ENCODE results near the gene PALD1. TPM values are rescaled to one million over a fixed set of nuclear protein-coding genes. Genes with fewer than 3 reads are reported as not detected.
"Not testable (repeated sequence)": the region's sequence is repeated elsewhere in the genome, so short reads cannot be mapped to it uniquely, and the experiment has no call there.

The PALD1 gene
- total RNA-seq, 1 experiment from 2014 or later, result 0.40 TPM

- DNase-seq (ENCODE audit: low read depth), result no peak
Measured at GRCh38 chr10:70571236-70571635, 92.7 kb downstream of the PALD1 start.

- no peak for DNase-seq (ENCODE audit: low read depth)
Measured at GRCh38 chr10:70571636-70572439, 93.3 kb downstream of the PALD1 start.

- no peak for DNase-seq (ENCODE audit: low read depth)
Measured at GRCh38 chr10:70573599-70574506, 95.3 kb downstream of the PALD1 start.

GRCh38 chr10:70575486-70575873 lies 96.9 kb downstream of the PALD1 start:
- peak; percentile 17 for DNase-seq (ENCODE audit: low read depth)

DNA sequence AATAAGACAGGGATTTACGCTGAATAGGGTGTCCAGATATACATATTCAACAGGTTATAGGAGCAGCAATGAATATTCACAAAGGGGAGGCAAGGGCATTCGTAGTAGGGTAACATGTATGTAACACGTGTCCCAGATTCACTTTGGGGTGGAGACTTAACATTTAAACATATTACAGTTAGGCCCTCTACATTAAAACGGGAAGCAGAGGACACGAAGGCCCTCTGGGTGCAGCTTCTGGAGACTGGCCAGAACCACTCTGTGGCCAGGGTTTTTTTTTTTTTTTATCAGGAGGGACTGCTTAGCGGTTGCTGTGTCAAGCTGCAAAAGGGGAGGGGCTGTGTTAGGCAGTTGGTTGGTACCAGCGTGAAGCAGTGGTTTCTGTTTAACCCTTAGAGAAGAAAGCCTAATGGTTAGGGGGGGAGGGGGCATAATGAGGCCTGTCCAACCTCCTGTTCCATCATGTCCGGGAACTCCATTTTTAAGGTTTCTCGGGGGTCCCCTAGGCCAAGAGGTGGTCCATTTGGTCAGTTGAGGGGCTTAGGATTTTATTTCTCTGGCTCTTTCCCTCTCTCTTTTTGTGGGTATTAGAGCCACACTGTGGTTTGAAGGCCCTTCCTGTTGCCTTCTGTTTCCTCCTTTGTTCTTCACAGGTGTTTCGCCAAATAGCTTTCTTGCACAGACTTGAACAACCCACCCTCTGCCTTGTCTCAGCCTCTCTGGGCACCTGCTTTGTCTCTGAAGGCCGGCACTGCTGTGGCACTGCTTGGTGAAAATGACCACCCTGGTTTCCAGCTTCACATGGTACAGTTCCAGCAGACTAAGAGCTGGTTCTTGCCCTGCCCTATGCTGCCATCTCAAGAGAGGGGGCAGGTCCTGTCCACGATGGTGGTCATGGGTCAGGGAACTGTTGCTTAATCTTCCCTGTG lies 97.6 kb downstream of the PALD1 start:
- DNase-seq (ENCODE audit: low read depth), result peak; percentile 89

- DNase-seq (ENCODE audit: low read depth), result peak; percentile 74
Measured at GRCh38 chr10:70576803-70577517, 98.4 kb downstream of the PALD1 start.

DNA sequence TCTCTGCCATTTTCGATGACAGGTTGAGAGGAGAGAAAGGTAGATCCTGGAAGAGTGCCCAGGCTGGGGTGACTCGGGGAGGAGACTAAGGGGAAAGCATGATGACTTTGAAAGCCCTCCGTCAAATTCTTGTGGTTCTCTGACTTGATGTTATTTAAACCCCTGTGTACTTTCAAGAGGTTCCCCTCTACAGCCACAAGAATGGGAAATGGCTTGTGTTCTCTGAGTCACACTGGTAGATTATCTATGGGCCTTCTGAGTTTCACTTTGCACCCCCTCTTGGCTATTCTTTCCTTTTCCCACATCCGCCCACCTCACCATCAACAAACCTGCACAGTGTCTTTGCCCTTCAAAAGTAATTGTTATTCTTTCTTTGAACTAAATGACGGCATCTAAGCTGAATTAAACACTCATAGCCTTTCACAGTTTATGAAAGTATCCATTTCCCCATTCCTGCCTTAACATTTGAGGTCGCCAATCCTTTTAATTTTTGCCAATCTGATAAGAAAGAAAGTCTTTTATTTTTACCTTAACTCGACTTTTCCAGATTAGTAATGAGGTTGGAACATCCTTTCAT lies 99.9 kb downstream of the PALD1 start:
- DNase-seq (ENCODE audit: low read depth), result peak; percentile 96

DNA sequence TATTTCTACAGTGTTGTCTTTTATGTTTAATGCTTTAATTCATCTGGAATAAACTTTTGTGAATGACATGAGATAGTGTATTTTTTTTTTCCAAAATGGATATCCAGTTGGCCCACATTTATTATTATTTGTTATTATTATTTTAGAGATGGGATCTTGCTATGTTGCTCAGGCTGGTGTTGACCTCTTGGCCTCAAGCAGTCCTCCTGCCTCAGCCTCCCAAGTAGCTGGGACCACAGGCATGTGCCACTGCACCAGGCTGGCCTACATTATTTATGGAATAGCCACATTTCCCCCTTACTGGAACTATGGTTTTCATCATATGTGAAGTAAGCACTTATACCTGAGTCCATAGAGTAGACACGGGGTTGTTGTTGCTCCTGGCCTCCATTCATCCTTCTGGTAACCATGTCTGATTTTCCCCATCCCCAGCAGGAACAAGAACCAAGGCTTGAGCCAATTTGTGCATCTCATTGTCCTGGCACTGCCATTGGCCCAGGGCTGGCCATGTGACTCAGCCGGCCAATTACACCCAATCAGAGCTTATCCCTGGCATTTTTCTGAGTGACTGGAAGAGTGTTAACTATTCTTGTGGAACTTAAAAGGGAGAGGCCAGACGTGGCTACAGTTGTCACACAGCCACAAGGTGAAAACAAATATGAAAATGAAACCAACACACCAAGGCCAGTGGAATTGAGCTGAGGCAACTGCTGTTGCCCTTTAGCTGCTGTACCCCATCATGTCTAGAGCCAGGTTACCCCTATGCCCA lies 100.9 kb downstream of the PALD1 start:
- peak; percentile 34 for DNase-seq (ENCODE audit: low read depth)

- DNase-seq (ENCODE audit: low read depth), result not testable (repeated sequence)
Measured at GRCh38 chr10:70581176-70581575, 102.6 kb downstream of the PALD1 start.

- no peak for DNase-seq (ENCODE audit: low read depth)
Measured at GRCh38 chr10:70582793-70583668, 104.5 kb downstream of the PALD1 start.

- no peak for DNase-seq (ENCODE audit: low read depth)
Measured at GRCh38 chr10:70583669-70584037, 105.1 kb downstream of the PALD1 start.

DNA sequence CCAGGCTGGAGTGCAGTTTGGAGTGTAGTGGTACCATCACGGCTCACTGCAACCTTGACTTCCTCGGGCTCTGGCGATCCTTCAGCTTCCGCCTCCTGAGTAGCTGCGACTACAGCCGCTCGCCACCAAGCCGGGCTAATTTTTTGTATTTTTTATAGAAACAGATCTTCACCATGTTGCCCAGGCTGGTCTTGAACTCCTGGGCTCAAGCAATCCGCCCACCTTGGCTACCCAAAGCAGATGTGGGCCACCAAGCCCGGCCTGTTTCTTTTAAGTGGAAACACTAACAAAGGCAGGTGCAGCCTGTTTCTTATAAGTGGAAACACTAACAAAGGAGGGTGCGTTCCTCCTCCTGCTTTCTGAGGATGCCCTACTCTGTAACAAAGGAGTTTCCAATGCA lies 105.8 kb downstream of the PALD1 start:
- DNase-seq (ENCODE audit: low read depth), result no peak

DNA sequence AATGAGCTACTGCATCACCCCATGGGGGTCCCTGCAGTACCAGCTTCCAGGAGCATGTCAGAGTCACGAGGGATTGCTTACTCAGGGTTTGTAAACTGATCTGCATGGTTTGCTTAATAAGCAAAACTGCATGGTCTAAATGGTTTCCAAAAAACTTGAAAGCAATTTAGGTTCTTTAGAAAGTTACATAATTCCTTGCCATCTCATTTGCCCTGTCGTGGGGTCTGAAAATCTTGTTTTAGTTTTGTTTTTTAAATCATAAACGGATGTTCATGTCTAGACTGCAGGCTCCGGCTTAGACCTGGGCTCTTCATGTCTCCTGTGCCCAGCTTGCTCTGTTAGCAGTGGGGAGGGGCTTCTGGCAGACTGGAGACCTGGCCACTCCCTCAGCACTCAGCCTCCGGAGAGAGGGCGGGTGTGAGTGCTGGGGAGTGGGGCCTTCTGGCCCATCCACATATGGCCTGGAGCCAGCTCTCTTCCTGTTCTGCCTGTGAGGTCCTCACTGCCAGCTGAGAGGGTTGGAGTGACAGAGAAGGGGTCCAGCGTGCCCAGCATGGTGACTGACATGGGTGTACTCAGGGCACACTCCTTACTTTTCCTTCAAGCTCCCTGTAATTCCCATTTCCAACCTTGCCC lies 106.5 kb downstream of the PALD1 start:
- DNase-seq (ENCODE audit: low read depth), result peak; percentile 24

- no peak for DNase-seq (ENCODE audit: low read depth)
Measured at GRCh38 chr10:70585578-70586169, 107.1 kb downstream of the PALD1 start.

- DNase-seq (ENCODE audit: low read depth), result no peak
Measured at GRCh38 chr10:70586348-70586930, 107.9 kb downstream of the PALD1 start.

DNA sequence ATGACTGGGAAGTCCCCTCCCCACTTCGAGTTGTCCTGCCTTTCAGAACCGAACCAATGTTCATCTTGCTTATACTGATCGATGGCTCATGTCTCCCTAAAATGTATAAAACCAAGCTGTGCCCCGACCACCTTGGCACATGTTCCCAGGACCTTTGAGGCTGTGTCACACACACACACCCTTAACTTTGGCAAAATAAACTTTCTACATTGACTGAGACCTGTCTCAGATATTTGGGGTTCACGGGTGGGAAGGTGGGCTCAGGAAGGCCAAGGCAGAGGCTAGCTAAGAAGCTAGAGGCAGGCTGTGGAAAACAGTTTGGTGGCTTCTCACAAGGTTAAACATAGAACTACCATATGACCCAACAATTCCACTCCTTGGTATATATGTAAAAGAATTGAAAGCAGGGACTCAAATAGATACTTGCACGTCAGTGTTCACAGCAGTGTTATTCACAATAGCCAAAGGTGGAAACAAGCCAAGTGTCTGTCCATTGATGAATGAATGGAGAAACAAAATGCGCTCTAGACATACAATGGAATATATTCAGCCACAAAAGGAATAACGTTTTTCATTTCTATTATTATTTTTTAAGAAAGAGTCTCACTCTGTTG lies 108.6 kb downstream of the PALD1 start:
- DNase-seq (ENCODE audit: low read depth), result no peak

DNA sequence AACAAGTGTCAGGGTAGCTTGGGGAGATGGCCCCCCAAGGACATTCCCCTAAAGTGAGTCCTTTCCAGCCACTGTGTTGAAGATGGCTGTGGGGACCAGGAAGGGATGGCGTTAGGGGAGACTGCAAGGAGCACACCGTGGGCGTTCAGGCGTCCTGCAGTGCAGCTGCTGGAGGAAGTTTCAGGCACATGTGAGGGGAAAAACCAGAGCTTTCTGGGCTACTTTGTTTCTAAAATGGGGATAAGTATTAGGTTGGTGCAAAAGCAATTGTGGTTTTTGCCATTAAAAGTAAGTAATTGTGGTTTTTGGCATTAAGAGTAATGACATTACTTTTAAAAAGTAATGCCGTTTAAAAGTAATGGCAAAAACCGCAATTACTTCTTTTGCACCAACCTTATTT lies 109.7 kb downstream of the PALD1 start:
- no peak for DNase-seq (ENCODE audit: low read depth)

Measured in LHCN-M2 (cell line).